ENCODE data around the gene PHF20. TPM values are rescaled to one million over a fixed set of nuclear protein-coding genes. Genes with fewer than 3 reads are reported as not detected.

The PHF20 gene
- total RNA-seq, 2 experiments from 2014 or later: 119 to 126 TPM

DNA sequence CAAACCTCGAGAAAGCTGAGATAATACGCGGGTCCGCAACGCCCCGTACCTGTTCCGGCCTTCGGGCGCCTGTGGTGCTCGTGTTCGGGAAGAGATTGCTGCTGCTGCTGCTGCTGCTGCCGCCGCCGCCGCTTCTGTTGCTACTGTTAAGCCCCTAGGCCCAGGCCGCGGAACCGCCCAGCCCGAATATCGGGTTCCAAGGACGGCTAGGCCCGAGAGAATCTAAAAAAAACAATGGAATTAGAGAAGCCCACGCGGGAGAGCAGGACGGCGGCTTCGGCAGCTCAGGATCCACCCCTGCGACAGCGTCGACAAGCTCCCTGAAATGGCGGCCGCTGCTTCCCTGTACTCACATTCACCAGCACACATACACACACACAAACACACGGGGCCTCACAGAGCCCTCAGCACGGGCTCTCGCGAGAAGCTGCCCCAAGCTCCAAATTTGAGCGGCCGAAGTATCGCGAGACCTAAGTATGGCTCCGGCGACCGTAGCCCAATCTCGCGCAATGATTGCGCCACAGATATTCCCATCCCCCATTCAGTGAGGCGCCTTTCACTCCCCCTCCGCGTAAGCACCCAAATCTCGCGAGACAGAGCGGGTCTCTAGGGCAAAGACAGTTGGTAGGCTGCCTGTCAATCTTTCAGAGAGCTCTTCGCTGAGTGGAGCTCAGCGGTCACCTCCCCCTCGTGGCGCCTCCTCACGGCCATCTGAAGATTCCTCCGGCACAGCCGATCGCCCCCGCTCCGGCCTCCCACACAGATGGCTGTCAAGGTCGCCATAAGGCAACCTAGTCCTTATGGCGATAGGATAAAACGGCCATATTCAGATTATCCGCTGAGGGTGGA lies 29.7 kb upstream of the PHF20 start, which contains the start of gene RBM39:
Gene RBM39 (minus strand): TSS at position 369 of the 849 bp plus-strand sequence. CDS start 1,386 bp downstream, outside the sequence.
- H3K27me3 ChIP-seq (ENCODE audit: control insufficient read depth in 1 of 2, insufficient read depth in 2 of 2, low read length in 2 of 2): no peaks in the 10 kb centered on the region
- DNase-seq: peak; percentile 96 to 100 (median 99)
- H3K36me3 ChIP-seq (ENCODE audit: insufficient read depth, low read length): peaks cover 36% of the 10 kb centered on the region
- Mint-ChIP-seq H3K27me3 (no peaks in the 10 kb centered on the region), H3K4me3 (peak within 1 kb of the TSS; percentile 99), H3K9me3 (no peaks in the 10 kb centered on the region), H3K4me1 (ENCODE audit: low read depth) (peaks cover 56% of the 10 kb centered on the region), H3K27ac (peak within 1 kb of the TSS; percentile 99), H3K36me3 (ENCODE audit: low read depth) (peaks cover 55% of the 10 kb centered on the region)
- peak; percentile 80 for ATAC-seq (ENCODE audit: poor library complexity)
- H3K4me1 ChIP-seq (ENCODE audit: insufficient read depth, low read length): peaks cover 44% of the 10 kb centered on the region
- ChIA-PET CTCF (interaction anchor here (1.0 to 3.5 kb wide), 8 partner anchors 12 to 212 kb away, joined by 3 to 32 read pairs (median 7); partner anchors contain the start of genes CPNE1, PHF20, RBM12 and SCAND1), POLR2A (interaction anchor here (0.5 to 13.0 kb wide), 65 partner anchors 8 to 1931 kb away, joined by 3 to 891 read pairs (median 5); partner anchors contain the start of genes CEP250, CHMP4B, CPNE1 and EIF2S2)
- H3K9me3 ChIP-seq (ENCODE audit: control insufficient read depth in 1 of 2, insufficient read depth in 1 of 2, low read length in 2 of 2): no peaks in the 10 kb centered on the region
- H3K4me3 ChIP-seq (ENCODE audit: low read length): peak within 1 kb of the TSS; percentile 84
- intact Hi-C loops (cut with DNase I, micrococcal nuclease): loop anchor here (1.0 to 10.0 kb wide), 9 partner anchors 26 to 287 kb away; partner anchors contain the start of genes CEP250 (in 1 of the 2), CPNE1 (in 1 of the 2), NFS1 (in 1 of the 2) and PHF20 (in 1 of the 2)
- TF ChIP-seq, protein P1, sequence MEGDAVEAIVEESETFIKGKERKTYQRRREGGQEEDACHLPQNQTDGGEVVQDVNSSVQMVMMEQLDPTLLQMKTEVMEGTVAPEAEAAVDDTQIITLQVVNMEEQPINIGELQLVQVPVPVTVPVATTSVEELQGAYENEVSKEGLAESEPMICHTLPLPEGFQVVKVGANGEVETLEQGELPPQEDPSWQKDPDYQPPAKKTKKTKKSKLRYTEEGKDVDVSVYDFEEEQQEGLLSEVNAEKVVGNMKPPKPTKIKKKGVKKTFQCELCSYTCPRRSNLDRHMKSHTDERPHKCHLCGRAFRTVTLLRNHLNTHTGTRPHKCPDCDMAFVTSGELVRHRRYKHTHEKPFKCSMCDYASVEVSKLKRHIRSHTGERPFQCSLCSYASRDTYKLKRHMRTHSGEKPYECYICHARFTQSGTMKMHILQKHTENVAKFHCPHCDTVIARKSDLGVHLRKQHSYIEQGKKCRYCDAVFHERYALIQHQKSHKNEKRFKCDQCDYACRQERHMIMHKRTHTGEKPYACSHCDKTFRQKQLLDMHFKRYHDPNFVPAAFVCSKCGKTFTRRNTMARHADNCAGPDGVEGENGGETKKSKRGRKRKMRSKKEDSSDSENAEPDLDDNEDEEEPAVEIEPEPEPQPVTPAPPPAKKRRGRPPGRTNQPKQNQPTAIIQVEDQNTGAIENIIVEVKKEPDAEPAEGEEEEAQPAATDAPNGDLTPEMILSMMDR (IDR thresholded peaks at IDR 0.05): peak; percentile 57
- peak within 1 kb of the TSS; percentile 99 to 100 for H3K27ac ChIP-seq (ENCODE audit: low read depth in 1 of 2, low read length in 2 of 2)

DNA sequence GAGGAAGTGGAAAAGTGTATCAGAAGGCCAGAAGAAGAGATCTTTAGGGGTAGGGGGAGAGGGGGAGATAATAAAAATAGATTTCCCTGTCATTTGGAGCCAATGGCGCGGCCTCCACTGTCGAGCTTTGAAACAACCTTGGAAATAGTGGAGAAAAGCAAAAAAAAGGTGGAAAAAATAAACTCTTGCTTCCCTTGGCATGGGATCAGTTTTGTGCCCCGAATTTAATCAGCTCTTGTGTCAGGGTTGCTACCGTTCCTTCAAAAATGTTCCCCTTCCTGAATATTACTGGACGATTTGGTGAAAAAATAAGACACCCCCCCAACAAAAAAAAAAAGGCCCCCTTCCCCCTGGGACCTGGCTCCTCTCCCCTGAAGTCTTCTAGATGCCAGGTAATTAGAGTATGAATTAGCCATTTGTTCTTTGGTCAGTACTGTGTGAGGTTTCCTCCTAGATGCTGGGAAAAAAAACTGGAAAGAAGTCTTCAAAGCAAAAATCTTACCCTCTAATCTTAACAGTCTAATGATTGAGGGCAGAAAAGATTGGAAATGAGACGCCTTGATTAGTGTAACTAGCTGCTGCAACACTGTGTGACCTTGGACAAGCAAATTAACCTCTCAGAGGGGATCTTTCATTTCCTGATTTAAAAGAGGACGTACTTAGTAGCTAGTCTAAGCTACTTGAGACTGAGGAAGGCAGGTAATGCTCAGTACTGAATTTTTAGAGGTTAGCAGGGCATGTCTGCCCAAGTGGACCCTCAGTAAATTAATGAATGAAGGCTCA lies 28.9 kb upstream of the PHF20 start:
- Mint-ChIP-seq H3K27ac (peak overlapping the region; percentile 99), H3K9me3 (no peaks in the 10 kb centered on the region)
- TF ChIP-seq, protein P1 (IDR thresholded peaks at IDR 0.05): no peak

More for the DNA sequence above, 28.9 kb upstream of the PHF20 start:
- H3K4me3 Mint-ChIP-seq: peak overlapping the region; percentile 99
- H3K27me3 ChIP-seq (ENCODE audit: control insufficient read depth in 1 of 2, insufficient read depth in 2 of 2, low read length in 2 of 2): no peaks in the 10 kb centered on the region
- DNase-seq: peak in 4 of 14 experiments; percentile 12 to 68 (median 58)
- no peaks in the 10 kb centered on the region for H3K27me3 Mint-ChIP-seq
- H3K4me1 Mint-ChIP-seq (ENCODE audit: low read depth): peaks cover 56% of the 10 kb centered on the region
- H3K27ac ChIP-seq (ENCODE audit: low read depth in 1 of 2, low read length in 2 of 2): peak overlapping the region; percentile 92 to 99
- POLR2A ChIA-PET: interaction anchor here (0.6 to 13.0 kb wide), 58 partner anchors 8 to 1750 kb away, joined by 3 to 891 read pairs (median 6); partner anchors contain the start of genes CEP250, CPNE1, EDEM2 and EIF2S2
- H3K36me3 ChIP-seq (ENCODE audit: insufficient read depth, low read length): peaks cover 28% of the 10 kb centered on the region
- no peaks in the 10 kb centered on the region for H3K9me3 ChIP-seq (ENCODE audit: control insufficient read depth in 1 of 2, insufficient read depth in 1 of 2, low read length in 2 of 2)
- peak overlapping the region; percentile 84 for H3K4me3 ChIP-seq (ENCODE audit: low read length)
- CTCF ChIA-PET: interaction anchor here (1.0 to 3.5 kb wide), 8 partner anchors 12 to 211 kb away, joined by 3 to 32 read pairs (median 7); partner anchors contain the start of genes CPNE1, PHF20, RBM12 and SCAND1
- peaks cover 49% of the 10 kb centered on the region for H3K36me3 Mint-ChIP-seq (ENCODE audit: low read depth)
- no peak for ATAC-seq (ENCODE audit: poor library complexity)
- intact Hi-C loops (cut with DNase I, micrococcal nuclease): loop anchor here (1.0 to 10.0 kb wide), 8 partner anchors 25 to 288 kb away; partner anchors contain the start of genes CEP250 (in 1 of the 2), CPNE1 (in 1 of the 2), PHF20 (in 1 of the 2) and RBM12 (in 1 of the 2)
- H3K4me1 ChIP-seq (ENCODE audit: insufficient read depth, low read length): peaks cover 35% of the 10 kb centered on the region

All from CD4-positive, alpha-beta T cell (primary cell).